Activated T-helper 1 cell treated with Interleukin-2 at 50 U/mL for 16 hours (primary cell): ENCODE measurements around the gene SLC27A1.
A peak's percentile ranks its signal among the peaks of the same experiment; 100 is the strongest.
"Not testable (repeated sequence)": the region's sequence is repeated elsewhere in the genome, so short reads cannot be mapped to it uniquely, and the experiment has no call there.

ENCODE experiments used
- DNase-seq: peaks from one replicate; pipeline ENCODE4 v3.0.0-alpha.2; 2020; ENCODE audit warnings: low read depth

SLC27A1 gene

GRCh38 chr19:17457616-17458015 is 12.7 kb upstream of the SLC27A1 start:
- DNase-seq, result no peak

- DNase-seq, result no peak
Observed at GRCh38 chr19:17458970-17459369, 11.4 kb upstream of the SLC27A1 start.

- DNase-seq, result no peak
Observed at GRCh38 chr19:17460372-17461230, 9.7 kb upstream of the SLC27A1 start, which contains the start of gene NXNL1. Gene NXNL1 (minus strand): TSS chr19:17460926. CDS start chr19:17460869, 57 bp downstream.

- no peak for DNase-seq
Observed at GRCh38 chr19:17466487-17466850, 3.9 kb upstream of the SLC27A1 start.

- no peak for DNase-seq
Observed at GRCh38 chr19:17467471-17468301, 2.6 kb upstream of the SLC27A1 start.

GRCh38 chr19:17468302-17469091 is 1.8 kb upstream of the SLC27A1 start:
- no peak for DNase-seq

GRCh38 chr19:17469092-17469480 is 1.2 kb upstream of the SLC27A1 start:
- DNase-seq, result no peak

GRCh38 chr19:17469481-17470067 is 750 bp upstream of the SLC27A1 start:
- DNase-seq, result peak; percentile 85

GRCh38 chr19:17471410-17472125 is 1.2 kb downstream of the SLC27A1 start:
- no peak for DNase-seq

- DNase-seq, result no peak
Observed at GRCh38 chr19:17473041-17473440, 2.7 kb downstream of the SLC27A1 start.

GRCh38 chr19:17475011-17475540 is 4.8 kb downstream of the SLC27A1 start:
- DNase-seq, result not testable (repeated sequence)

GRCh38 chr19:17475541-17476115 is 5.3 kb downstream of the SLC27A1 start:
- no peak for DNase-seq

- no peak for DNase-seq
Observed at GRCh38 chr19:17479325-17479791, 9.0 kb downstream of the SLC27A1 start.

- DNase-seq, result no peak
Observed at GRCh38 chr19:17481986-17482385, 11.7 kb downstream of the SLC27A1 start.

GRCh38 chr19:17482877-17483604 is 12.7 kb downstream of the SLC27A1 start:
- no peak for DNase-seq

- DNase-seq, result no peak
Observed at GRCh38 chr19:17483605-17484002, 13.3 kb downstream of the SLC27A1 start.

- DNase-seq, result no peak
Observed at GRCh38 chr19:17484520-17485185, 14.3 kb downstream of the SLC27A1 start.

- DNase-seq, result no peak
Observed at GRCh38 chr19:17486545-17487240, 16.4 kb downstream of the SLC27A1 start.
